Peyer's patch (tissue), 4 donors: ENCODE measurements around the gene MTRFR.

ENCODE experiments used
- POLR2A ChIP-seq, 2 donors: fragments of 450-650 bp; IDR thresholded peaks; one replicate each; pipeline ENCODE4 v1.5.1; 2017; ENCODE audit warnings: antibody characterized with exemption in 2 of 2, mild to moderate bottlenecking in 2 of 2, moderate library complexity in 2 of 2
- TF ChIP-seq, protein P1 (sequence below), 6 experiments: fragments of 450-650 bp in 4 of 6; fragments of 200-600 bp in 2 of 6; sonication (generic) in 1 of 6; IDR thresholded peaks; one replicate each; pipeline ENCODE4 v1.5.1; 2017 to 2019; ENCODE audit warnings: antibody characterized with exemption in 6 of 6, mild to moderate bottlenecking in 3 of 6, moderate library complexity in 1 of 6

DNA sequence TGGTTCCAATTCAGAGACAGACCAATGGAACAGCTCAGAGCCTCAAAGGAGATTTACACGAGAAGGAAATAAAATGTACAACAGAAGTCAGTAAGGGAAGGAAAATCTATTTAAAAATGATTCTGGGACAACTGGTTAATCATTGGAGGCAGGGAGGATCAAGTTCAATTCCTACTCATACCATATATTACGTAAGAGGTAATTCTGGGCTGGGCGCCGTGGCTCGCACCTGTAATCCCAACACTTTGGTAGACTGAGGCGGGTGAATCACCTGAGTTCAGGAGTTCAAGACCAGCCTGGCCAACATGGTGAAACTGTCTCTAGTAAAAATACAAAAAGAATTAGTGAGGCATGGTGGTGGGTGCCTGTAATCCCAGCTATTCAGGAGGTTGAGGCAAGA lies 45.6 kb upstream of the MTRFR start:
- TF ChIP-seq, protein P1, sequence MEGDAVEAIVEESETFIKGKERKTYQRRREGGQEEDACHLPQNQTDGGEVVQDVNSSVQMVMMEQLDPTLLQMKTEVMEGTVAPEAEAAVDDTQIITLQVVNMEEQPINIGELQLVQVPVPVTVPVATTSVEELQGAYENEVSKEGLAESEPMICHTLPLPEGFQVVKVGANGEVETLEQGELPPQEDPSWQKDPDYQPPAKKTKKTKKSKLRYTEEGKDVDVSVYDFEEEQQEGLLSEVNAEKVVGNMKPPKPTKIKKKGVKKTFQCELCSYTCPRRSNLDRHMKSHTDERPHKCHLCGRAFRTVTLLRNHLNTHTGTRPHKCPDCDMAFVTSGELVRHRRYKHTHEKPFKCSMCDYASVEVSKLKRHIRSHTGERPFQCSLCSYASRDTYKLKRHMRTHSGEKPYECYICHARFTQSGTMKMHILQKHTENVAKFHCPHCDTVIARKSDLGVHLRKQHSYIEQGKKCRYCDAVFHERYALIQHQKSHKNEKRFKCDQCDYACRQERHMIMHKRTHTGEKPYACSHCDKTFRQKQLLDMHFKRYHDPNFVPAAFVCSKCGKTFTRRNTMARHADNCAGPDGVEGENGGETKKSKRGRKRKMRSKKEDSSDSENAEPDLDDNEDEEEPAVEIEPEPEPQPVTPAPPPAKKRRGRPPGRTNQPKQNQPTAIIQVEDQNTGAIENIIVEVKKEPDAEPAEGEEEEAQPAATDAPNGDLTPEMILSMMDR (IDR thresholded peaks at IDR 0.05): no peak
- TF ChIP-seq POLR2A (IDR thresholded peaks at IDR 0.05): no peak
